Measurements from ENCODE around the gene LRRC37A3.

GRCh38 chr17:64938290-64938689 is 19.0 kb upstream of the LRRC37A3 start:
- no peak for TF ChIP-seq CTCF (IDR thresholded peaks at IDR 0.05)
- no peak for TF ChIP-seq POLR2A (IDR thresholded peaks at IDR 0.05)
- TF ChIP-seq POLR2AphosphoS5 (IDR thresholded peaks at IDR 0.05), result no peak

Data from prostate gland (tissue), 2 donors.